Stimulated activated CD8-positive, alpha-beta memory T cell treated with anti-CD3 and anti-CD28 coated beads, Interleukin-12 subunit alpha, Interleukin-12 subunit beta, amount 100 ng/mL, for 24 hours (primary cell): ENCODE results near the gene RYR3.

ENCODE experiments used
- DNase-seq: peaks from one replicate; pipeline ENCODE4 v3.0.0-alpha.2; 2020; ENCODE audit errors: extremely low read depth

RYR3 gene

GRCh38 chr15:33710748-33711147, 400.0 kb downstream of the RYR3 start:
- no peak for DNase-seq

- DNase-seq, result no peak
These were observed 405.3 kb downstream of the RYR3 start for GRCh38 chr15:33716025-33716424.

GRCh38 chr15:33720952-33721351, 410.2 kb downstream of the RYR3 start:
- DNase-seq, result no peak

GRCh38 chr15:33722005-33722672, 411.4 kb downstream of the RYR3 start:
- DNase-seq, result no peak

DNA sequence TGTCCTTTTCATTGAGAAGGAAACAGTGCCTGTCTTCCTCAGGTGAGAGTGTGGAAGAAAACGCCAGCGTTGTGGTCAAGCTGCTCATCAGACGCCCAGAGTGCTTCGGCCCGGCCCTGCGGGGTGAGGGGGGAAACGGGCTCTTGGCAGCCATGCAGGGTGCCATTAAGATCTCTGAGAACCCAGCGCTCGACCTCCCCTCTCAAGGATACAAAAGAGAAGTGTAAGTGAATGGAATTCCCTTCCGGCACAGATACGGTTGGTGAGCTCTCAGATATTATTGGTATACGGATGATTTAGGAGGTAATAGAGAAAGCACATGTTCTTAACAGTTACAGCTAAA, 411.9 kb downstream of the RYR3 start:
- DNase-seq, result no peak

DNA sequence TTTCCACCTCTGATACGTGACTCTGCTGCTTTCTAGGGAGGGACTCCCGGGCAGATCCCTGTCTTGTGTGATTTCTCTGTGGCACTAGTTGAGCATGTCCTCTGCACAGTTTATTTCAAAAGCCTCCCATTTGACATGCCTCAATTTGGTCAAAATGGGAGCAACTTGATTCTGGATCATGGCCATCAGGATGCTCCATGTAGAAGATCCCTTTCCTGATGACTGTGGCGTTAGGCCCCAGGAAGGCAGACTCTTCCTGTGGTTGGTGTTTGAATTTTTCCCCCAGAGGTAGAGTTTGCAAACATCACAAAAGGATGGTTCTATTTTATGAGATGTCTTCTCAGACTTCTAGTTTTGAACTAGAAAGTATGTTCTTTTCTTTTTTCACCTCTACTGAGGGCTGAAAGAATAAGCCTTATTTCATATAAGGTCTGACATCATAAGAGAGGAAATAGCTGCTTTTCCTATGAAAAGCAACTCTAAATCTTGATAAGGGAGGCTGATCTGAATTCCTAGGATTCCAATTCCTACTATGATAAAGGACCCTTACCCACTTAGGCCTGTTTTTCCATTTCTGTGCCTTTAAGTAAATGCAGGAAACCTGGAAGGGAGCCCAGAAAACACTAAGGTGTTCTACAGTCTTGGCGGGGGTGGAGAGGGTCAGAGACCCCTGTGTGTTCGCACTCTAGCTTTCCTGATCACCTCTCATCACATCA, 413.7 kb downstream of the RYR3 start:
- no peak for DNase-seq

DNA sequence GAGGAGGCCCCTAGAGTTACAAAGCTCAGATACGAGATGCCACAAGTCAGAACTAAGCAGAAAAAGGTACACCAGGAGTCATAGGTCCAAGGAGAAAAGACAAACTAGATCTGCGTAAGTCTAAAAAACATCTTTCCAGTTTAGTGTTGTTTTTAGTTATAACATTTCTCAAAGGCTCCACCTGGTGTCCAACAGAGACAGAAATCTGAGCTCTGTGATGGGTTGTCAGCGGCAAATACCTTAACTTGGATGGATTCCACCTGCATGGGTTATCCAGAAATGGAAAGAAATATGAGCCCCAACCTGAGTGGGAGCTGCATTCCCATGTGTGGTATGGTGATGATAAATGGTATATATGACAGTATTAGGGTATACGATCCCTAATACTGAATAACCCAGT, 418.9 kb downstream of the RYR3 start:
- no peak for DNase-seq

GRCh38 chr15:33730815-33731214, 420.0 kb downstream of the RYR3 start:
- DNase-seq, result no peak

GRCh38 chr15:33735143-33735542, 424.4 kb downstream of the RYR3 start:
- no peak for DNase-seq

DNA sequence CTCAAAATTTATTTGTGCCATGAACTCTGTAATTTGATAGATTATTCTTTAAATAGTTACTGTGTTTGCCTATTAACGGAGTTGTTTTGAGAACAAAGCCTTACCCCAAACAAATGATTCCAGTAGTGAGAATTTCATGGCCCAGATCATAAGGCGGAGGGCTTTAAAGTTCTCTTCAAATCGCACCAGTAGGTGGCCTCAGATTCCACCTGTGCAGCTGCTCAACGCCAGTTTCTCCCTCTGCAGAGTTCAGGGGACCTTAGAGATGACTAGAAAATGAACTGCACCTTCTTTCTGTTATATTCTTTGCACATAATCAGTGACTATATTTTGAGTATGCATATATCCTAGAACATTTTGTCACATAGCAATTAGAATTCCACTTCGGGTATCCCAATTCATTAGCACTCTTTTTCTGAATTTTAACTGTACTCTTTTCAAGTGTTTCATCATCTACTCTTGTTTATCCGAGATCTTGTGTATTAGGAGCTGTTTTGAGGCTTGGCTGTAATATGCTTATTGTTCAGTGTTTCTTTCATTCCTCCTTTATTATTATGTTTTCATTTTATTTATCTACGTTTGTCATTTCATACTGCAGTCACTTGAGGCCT, 425.0 kb downstream of the RYR3 start:
- no peak for DNase-seq

DNA sequence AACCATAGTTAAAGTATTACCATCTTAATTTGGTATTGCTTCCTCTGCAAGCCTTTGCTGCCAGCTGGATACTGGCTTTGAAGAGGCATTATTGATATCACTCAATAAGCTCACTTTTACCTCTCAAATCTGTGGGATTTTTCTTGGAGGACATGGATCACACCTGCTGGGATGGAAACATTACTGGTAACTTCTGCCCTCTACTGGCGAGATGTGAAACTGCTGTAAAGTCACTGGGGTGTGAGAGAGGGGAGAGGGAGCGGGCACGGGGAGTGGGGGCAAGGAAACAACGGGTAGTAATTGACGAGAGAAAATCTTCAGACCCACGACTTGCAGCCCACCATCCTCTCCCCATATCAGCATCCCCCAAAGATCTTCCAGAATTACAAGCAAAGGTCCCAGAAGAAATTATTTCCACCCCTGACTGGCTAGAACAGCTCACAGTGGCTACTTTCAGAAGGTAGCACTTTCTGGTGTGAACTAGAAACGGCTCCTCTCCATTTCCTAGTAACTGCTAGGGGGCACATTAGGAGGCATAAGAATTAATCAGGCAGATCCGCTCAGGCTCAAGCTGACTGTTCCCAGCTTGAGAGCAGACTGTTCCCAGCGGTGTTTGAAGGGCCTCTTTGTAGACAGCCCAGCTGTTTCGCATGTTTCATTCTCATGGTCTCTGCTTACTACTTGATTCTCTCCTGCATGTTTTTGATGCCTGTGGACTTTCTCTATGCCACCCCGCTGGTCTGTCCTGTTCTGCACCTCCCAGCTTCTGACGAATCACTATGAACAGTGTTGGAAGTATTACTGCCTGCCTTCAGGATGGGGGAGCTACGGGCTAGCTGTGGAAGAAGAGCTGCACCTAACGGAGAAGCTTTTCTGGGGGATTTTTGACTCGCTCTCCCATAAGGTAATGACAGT, 427.2 kb downstream of the RYR3 start:
- DNase-seq, result no peak

- DNase-seq, result no peak
These were observed 428.3 kb downstream of the RYR3 start for GRCh38 chr15:33738941-33739664.

- no peak for DNase-seq
These were observed 431.5 kb downstream of the RYR3 start for GRCh38 chr15:33742306-33742705.

GRCh38 chr15:33742800-33743199, 432.0 kb downstream of the RYR3 start:
- DNase-seq, result no peak

DNA sequence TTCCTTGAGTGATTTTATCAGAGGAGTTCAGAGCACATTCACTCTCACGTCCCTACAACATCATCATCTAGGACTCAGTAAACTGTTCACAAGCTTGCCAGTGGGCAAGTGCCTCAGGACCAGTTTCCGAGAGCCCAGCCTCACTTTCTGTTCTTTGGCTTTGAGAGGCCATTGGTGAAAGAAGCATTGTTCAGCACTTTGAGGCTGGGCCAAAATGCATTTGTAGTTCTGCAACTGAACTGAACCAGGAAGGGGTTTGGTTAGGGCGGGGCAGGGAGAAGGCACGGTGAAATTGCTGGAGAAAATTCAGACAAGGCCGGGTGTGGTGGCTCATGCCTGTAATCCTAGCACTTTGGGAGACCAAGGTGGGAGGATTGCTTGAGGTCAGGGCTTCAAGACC, 435.4 kb downstream of the RYR3 start:
- no peak for DNase-seq

GRCh38 chr15:33753012-33753411, 442.2 kb downstream of the RYR3 start:
- no peak for DNase-seq

DNA sequence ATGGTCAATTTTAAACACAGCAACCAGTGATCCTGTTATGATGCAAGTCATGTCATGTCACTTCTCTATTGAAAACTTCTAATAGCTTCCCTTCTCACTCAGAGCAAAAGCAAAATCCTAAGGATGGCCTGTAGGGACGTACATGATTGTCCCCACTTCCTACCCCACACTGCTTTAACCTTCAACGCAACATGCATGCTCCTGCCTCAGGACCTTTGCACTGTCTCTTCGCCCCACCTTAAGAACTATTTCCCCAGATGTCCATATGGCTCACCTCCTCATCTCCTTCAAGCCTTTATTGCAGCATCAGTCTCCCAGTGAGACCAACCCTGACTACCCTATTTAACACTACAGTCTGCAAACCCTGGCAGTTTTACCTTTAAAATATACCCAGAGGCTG, 443.5 kb downstream of the RYR3 start:
- DNase-seq, result no peak

DNA sequence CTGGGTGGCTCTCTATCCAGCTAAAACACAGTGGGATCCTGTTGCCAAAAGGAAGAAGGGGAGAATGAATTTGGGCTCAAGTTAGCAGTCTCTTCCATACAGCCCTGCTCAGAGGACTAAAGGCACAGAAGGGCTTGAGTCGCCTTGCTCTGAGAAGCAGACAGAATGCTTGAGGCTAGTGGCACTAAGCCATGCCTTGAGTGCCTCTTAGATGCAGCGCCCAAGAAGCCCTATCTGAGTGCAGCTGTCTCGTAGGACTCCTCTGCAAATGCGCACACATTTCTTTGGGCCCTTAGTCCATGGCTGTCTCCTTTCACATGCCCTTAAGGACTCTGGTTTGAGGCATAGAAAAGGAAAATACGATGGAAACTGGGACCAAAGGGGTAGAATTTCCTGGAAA, 446.2 kb downstream of the RYR3 start:
- no peak for DNase-seq

DNA sequence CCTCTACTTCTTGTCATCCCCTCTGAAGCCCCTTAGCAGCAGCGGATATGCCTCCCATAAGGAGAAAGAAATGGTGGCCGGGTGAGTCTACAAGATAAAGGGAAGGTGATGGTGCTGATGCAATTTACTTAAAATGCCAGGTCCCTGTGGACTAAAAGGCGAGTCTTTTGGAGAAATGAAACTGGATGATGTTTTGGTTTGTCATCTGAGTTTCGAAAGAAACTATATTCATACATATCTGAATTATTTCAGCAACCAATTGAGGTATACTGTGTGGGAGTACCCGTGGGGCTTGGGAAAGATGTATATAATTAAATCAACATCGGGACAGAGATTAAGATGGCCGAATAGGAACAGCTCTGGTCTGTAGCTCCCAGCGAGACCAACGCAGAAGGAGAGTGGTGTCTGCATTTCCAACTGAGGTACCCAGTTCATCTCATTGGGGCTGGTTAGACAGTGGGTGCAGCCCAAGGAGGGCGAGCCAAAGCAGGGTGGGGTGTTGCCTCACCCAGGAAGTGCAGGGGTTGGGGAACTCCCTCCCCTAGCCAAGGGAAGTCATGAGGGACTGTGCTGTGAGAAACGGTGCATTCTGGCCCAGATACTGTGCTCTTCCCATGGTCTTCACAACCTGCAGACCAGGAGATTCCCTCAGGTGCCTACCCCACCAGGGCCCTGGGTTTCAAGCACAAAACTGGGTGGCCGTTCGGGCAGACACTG, 446.9 kb downstream of the RYR3 start:
- no peak for DNase-seq

- DNase-seq, result no peak
These were observed 455.6 kb downstream of the RYR3 start for GRCh38 chr15:33766389-33766788.

DNA sequence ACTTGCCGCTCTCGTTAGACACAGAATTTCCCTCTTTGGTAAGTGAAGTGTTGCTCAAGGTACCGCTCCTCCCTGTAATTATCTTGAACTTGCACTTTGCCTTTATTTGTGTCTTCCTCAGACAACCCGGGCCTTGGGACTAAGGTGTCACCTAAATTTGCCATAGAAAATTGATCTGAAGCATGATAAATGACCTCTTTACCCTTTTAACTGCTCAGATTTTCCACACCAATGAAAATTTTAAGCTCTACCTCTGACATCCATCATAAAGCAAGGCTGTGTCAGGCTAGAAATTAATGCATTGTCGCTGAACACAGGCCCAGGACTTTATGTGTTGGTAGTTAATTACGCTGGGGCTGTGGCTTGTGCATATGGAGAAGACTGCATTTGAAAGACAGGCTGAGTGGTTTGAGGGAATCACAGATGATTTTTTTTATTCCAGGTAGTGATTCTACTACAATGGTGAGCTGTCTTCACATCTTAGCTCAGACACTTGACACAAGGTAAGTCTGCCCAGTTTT, 458.0 kb downstream of the RYR3 start:
- no peak for DNase-seq
